GM18502 (cell line): ENCODE data around the gene PIN1.

Experiments used
- ATAC-seq: cut with Tn5 transposase; IDR thresholded peaks from one replicate; pipeline ENCODE4 v1.9.1; 2021; ENCODE audit warnings: mild to moderate bottlenecking; ENCODE audit not compliant: unreplicated experiment, poor library complexity

The PIN1 gene

DNA sequence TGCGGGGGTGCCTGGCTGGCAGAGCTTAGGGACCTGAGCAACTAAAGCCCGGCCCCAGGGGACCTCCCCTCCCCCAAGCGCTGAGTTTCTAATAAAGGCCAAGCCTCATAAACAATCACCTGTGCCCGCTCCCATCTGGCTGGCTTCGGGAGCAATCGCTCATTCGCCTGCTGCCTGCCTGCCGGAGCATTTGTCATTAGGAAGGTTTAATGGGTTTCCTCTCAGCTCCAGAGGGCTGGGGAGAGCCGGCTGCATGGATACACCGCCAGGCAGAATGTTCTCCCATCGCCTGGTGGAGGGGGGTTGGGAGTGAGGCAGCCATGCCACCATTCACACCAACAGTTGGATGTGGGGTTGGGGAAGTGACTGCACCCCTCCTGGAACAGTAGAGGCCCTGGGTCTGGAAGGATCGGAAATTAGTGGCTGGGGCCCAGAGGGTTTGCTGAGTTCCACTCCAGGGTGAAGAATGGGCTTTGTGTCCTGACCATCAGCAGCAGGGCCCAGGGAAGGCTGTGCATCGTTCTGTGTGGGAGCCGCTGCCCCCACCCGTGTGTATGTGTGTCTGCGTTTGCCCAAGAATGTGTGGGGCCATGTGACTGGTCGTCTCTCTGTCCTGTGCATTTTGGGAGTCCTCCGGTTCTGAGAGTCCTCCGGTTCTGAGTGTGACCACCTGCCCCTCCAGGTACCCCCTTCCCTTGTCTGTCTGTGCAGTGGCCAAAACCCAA is 15.3 kb downstream of the PIN1 start:
- no peak for ATAC-seq

DNA sequence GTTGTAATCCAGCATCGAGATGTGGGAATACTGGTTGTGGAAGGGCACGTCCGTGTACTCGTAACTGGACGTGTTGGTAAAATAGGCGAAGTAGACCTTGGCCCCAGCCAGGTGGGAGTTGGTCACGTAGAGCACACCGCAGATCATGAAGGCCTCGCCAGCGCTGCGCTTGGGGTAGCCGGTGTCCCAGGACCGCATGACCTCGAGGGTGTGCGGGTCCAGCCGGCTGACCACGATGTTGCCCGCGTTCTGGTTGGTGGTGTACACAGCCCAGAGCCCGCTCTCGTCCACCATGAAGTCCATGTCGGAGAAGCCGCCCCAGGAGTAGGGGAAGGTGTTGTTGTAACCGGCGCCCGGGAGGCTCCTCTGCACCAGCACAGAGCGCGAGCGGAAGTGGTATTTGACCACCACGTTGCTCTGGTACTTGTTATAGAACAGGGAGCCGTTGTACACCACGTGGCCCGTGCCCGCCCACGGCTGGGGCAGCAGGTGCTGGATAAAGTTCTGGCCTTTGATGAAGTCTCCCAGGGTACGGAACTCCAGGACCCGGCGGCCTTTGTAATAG is 19.2 kb downstream of the PIN1 start:
- ATAC-seq: no peak

DNA sequence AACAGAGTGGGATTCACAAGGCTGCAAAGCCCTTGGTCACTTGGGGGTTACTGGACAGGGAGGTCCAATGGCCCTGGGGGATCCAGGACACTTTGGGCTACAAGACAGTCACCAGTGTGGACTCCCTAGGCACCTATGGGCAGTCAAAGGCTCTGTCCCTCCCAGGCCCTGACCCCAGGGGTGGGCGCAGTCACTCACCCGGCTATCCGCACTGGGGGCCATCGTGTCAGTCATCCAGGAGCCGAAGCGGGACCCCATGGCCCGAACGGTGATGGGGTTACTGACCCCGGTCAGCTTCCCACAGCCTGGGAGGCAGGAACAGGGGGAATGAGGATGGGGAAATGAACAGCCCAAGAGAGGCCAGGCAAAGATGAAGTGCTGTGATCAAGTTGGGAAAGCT is 21.5 kb downstream of the PIN1 start:
- ATAC-seq: no peak

DNA sequence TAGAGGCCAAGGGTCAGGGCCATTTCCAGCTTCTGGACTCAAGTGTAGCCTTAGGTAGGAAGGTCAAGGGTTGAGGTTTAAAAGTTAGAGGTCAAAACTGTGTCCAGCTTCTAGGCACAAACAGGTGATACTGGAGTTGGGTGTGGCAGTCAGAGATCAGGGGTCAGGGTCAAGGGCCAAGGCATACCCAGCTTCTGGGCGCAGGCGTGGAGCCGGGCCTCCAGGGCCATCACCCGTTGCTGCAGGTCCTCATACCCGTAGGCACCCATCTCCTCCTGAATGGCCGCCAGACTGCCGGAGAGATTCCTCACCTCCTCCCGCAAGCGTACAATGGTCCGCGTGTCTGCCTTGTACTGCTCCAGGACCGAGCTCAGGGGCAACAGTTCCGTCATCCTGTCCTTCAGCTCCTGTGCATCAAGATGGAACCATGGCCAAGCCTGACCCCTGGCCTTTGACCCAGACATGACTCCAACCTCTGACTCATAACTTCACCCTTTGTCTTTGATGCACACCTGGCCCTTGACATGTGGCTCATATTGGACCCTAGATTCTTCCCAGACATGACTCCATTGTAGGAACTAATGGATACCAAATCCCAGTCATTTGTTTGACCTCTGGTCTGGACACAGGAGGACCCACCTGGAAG is 22.1 kb downstream of the PIN1 start:
- no peak for ATAC-seq

DNA sequence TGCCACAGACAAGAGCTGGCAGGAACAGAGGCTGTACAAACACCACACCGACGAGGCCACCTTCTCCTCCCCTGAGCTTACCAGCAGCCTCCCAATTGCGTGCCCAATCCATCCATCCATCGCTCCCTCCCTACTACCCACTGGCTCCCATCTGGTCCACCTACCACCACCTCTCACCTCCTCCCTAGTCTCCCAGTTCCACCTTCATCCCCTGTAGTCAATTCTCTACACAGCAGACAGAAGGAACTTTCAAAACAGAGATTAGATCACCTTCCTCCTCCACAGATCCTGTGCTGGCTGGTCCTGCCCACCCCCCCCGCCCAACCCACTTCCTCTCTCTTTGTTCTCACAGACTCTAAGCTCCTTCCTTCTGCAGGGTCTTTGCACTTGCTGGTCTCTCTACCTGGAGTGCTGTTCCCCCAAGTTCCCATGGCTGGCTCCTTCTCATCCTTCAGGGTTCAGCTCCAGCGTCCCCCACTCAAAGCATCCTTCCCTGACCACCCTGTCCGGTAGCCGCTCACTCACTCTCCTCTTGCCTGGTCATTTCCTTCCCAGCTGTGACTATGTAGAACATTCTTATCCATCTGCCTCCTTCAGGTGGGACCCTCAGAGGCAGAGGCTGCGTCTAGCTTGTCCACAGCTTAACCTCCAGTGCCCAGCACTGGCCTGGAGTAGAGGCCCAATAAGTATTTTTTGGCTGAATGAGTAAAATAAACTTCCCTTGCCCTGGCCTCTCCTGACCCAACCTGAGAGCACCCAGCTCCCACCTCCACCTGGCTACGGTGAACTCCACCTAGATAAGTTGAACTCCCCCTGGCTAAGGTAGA is 23.0 kb downstream of the PIN1 start:
- no peak for ATAC-seq

DNA sequence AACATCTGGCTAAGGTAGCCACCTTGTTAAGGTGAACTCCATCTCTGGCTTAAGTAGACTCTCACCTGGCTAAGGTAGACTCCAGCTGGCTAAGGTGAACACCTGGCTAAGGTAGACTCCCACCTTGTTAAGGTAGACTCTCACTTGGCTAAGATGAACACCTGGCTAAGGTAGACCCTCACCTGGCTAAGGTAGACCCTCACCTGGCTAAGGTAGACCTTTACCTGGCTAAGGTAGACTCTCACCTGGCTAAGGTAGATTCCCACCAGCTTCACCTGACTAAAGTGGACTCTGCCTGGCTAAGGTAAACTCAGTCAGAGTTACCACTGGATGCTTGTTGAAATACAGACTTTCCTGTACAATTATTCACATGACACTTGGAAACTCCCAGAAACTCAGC is 23.6 kb downstream of the PIN1 start:
- ATAC-seq: no peak

DNA sequence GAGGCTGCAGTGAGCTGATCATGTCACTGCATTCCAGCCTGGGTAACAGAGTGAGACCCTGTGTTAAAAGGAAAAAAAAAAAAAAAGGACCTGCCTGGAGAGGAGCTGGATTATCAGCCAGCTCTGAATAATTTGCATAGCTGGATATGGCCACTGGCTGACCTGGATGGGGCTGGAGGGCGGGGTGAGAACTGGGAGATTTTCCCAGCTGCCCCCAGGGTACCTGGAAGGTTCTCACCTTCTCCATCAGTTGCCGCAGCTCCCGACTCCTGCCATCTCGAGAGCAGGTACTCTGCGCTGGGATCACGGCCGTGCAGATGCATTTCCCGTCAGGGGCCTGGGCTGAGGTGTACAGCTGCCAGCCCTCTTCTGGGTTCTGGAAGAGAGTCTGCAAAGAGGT is 25.3 kb downstream of the PIN1 start:
- no peak for ATAC-seq

DNA sequence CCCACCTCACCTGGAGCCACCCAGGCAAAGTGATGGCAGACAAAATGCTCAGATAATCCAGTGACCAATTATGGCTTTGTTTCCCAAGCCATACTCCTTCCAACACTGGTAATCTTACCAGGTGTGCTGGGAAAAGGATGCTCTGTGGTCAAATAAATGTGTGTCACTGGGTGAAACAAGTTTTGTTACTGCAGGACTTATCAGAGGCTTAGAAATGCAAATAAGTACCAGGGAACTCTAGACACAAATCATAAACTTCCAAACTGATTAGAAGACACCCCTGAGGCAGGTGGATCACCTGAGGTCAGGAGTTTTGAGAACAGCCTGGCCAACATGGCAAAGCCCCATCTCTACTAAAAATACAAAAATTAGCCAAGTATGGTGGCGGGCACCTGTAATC is 26.4 kb downstream of the PIN1 start:
- ATAC-seq: no peak

DNA sequence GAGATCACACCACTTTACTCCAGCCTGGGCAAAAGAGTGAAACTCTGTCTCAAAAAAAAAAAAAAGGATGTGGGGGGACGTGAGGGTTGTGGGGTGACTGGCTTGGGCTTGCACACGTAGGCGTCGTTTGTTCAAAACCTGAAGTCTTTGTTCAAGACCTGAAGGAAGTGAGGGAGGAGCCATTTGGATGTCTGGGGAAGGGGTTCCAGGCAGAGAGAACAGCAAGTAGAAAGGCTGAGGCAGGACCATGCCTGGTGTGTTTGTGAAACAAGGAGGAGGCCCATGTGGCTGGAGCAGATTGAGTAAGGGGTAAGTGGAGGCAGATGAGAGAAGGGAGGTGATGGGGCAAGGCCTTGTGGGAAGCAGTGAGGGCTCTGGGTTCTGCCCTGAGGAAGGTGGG is 27.8 kb downstream of the PIN1 start:
- no peak for ATAC-seq

DNA sequence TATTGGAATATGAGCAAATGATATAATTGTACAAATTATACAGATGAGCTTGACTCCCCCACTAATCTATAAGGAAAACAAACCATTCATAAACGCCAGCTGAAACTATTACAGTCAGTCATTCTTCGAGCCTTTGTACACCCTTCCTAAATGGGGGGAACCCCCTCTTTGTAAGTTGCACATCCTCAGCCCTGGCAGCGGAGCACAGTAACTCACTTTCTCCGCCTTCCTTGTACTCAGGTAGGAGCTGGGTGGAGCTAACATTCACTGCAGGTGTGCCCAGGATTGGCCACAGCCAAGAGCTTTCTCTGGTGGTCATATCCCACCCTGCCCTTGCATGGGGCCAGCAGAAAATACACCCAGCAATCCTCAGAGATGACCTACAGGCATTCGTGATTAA is 28.6 kb downstream of the PIN1 start:
- ATAC-seq: no peak

DNA sequence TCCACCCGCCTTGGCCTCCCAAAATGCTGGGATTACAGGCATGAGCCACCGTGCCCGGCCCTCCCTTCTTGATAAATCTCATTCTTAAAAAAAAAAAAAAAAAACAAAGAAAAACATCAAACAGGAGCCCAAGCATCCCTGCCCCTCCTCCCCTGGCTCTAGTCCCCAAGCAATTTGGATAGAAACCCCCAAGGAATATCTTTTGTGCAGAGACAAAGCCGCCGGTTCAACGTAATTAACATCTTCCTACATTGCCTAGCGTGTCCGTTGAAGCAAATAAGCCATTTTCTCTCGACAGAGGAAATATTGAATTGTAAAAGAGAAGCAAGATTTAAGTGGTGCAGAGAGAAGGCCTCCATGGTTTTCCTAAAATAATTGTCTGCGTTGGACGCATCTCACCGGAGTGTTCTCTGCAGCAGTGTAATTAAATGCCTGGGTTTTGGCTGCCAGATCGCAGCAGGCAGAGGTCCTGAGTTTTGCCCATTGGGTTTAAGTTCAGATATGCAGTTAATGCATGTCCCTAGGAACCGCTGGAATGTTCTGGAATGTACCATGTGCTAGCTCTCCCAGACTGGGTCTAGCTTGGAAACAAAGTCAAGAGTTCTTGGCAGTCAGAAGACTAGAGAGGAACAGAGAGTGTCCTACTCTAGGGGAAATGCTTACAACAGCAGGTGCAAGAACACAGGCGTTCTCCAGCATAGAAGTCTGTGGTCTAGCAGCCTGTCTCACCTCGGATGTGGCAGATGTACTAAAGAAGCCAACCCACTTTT is 30.8 kb downstream of the PIN1 start:
- no peak for ATAC-seq

DNA sequence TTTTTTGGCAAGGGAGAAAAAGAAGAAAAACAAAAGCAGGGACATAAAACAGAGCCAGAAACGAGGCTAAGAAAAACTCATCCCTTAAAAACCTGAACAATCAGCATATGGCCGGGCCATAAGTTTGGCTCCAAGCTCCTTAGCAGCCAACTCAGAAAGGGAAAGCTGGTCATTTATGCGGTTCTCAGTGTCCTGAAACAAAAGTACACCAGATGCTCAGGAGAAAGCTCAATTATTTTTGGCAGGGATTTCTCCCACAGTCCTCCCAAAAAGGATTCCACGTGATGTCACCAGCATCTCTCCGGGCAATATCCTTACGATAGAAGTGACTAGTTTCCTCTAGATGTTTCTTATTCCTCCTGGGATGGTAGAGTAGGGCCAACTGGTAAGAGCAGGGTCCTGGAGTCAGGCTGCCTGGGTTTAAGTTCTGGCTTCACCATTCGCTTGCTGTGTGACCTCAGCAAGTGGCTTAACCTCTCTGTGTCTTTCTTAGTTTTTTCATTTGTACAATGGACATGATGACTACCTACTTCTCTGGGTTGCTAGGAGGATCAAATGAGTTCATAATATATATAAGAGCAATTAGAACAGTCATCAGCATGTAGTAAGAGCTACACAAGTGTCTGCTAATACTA is 34.0 kb downstream of the PIN1 start:
- no peak for ATAC-seq

DNA sequence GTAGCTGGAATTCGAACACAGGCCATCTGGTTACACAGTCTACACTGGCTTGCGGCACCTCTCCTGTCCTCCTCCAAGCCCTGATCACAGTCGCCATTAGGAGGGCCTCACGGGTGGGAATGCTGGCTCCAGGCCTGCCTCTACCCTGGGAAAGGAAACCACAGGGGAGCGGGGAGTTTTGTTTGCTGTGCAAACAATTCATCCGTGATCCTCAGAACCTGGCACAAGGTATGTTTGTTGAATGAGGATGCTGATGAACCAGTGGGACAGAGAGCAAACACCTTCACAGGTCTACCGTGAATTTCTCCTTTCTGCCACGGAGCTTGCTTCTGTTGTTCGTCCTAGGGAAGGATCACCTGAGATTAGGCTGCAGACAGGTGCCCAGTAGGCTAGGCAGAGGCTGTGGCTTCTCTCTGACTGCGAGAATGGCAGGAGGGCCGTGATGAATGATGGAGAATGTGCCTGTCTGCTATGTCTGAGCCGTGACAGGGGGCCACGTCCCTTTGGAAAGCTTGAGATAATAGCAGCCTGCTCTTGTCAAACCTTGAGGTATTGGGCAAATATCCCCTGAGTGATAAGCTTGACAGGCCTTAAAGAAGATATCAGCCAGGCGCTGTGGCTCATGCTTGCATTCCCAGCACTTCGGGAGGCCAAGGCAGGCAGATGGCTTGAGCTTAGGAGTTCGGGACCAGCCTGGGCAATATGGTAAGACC is 36.7 kb downstream of the PIN1 start:
- no peak for ATAC-seq

DNA sequence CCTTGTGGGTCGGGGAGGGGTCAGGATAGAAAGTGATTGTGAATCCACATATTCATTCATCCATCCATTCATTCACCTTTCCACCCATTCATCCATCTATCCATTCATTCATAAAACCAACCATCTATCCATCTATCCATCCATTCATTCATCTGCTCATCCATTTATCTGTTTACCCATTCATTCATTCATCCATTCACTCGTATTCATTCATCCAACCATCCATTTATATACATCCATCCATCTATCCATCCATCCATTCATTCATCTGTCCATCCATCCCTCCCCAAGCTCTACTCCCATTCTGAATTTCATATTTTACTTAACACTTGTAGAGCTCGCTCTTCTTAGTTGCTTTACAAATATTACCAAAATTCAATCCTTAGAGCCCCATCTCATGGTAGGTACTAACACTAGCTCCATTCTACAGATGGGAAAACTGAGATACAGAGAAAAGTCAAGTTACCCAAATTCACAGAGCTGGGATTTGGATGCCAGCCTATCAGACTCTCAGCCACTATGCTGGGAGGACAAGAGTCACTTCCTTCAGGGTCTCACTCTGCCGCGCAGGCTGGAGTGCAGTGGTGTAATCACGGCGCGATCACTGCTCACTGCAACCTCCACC is 37.6 kb downstream of the PIN1 start:
- no peak for ATAC-seq

DNA sequence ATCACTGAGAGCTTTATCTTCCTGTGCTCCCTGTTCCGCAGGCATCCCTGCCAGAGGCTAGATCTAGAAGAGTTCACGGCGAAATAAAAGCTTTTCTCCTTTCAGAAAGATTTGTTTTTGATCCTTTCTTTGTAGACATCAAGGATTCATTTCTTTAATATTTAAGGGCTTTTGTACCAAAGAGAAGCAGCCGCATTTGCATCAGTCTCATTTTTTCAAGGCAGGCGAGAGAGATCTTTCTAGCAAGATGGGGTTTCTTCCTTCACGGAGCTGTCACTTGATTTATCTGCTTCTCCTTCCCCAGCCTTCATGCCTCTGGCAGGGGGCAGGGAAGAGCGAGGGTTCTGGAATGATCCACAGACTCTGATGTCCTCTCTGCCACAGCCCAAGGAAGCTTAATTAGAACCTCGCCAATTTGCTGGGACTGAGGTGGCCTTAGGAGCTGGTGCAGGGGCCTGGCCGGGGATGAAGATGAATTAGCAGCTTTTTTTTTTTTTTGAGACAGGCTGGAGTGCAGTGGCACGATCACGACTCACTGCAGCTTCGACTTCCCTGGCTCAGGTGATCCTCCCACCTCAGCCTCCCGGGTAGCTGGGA is 40.0 kb downstream of the PIN1 start:
- ATAC-seq: no peak

DNA sequence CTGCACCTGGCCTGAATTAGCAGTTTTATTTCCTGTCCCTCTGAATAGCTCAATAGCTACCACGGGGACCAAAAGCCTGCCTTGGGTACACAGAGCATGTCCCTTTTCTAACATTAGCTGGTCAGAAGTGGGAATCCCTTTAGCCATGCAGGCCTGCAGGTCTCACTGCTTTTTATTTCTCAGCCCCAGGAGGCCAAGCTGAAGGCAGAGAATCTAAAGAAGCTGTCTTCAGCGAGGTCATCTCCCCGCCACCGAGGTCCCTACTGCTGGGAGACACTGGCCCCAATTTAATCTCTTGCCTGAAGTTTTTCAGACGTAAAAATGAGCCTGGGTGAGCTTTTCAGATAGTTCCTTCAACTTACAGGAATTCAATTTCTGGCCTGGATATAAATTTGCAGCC is 40.7 kb downstream of the PIN1 start:
- ATAC-seq: no peak

DNA sequence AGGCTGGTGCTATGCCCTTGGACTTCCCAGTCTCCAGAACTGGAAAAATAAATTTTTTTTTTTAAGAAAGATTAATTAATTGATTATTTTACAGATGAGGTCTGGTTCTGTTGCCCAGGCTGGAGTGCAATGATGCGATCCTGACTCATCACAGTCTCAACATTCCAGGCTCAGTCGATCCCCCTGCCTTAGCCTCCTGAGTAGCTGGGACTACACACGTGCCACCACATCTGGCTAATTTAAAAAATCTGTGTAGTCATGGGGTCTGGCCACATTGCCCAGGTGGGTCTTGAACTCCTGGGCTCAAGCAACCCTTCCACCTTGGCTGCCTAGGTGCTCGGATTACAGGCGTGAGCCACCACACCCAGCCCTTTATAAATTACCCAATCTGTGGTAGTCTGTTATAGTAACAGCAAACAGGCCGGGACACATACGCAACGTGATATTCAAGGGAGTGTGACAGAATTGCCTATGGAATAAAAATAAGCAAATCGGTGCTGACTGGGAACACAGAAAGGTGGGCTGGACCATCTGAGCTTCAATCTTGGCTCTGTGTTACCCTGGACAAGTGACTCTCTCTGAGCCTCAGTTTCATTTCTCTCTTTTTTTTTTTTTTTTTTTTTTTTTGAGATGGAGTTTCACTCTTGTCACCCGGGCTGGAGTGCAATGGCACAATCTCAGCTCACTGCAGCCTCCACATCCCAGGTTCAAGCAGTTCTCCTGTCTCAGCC is 42.8 kb downstream of the PIN1 start:
- ATAC-seq: no peak
